NCI-H2171 (cell line): Measurements from ENCODE around the gene AKAP6.

Experiments used
- DNase-seq: peaks from one replicate; lab custom pipeline; 2025; lab: John Stamatoyannopoulos, UW

The AKAP6 gene

GRCh38 chr14:32821964-32822653 lies 493.0 kb downstream of the AKAP6 start:
- DNase-seq = no peak

- DNase-seq = no peak
These were observed 494.6 kb downstream of the AKAP6 start for GRCh38 chr14:32823706-32824105.

- DNase-seq = no peak
These were observed 495.1 kb downstream of the AKAP6 start for GRCh38 chr14:32824195-32824594.

- DNase-seq = no peak
These were observed 496.0 kb downstream of the AKAP6 start for GRCh38 chr14:32825058-32825457.

- DNase-seq = no peak
These were observed 497.4 kb downstream of the AKAP6 start for GRCh38 chr14:32826404-32827082.

GRCh38 chr14:32827514-32827913 lies 498.4 kb downstream of the AKAP6 start:
- DNase-seq = no peak

- DNase-seq = no peak
These were observed 506.8 kb downstream of the AKAP6 start for GRCh38 chr14:32835924-32836323.

GRCh38 chr14:32841698-32842097 lies 512.6 kb downstream of the AKAP6 start:
- no peak for DNase-seq

GRCh38 chr14:32846821-32847365 lies 517.8 kb downstream of the AKAP6 start:
- no peak for DNase-seq

- DNase-seq = no peak
These were observed 518.8 kb downstream of the AKAP6 start for GRCh38 chr14:32847867-32848266.

GRCh38 chr14:32865827-32866376 lies 536.8 kb downstream of the AKAP6 start:
- DNase-seq = no peak

- DNase-seq = no peak
These were observed 554.1 kb downstream of the AKAP6 start for GRCh38 chr14:32883188-32883587.
